HG02623 (cell line): ENCODE measurements around the gene ADSS1.

Source experiments
- ATAC-seq: cut with Tn5 transposase; IDR thresholded peaks from one replicate; pipeline ENCODE4 v1.9.1; 2021; ENCODE audit warnings: moderate library complexity; ENCODE audit not compliant: unreplicated experiment

Gene ADSS1

GRCh38 chr14:104778694-104779331 lies 54.8 kb downstream of the ADSS1 start:
- no peak for ATAC-seq

GRCh38 chr14:104779776-104780512 lies 55.9 kb downstream of the ADSS1 start:
- ATAC-seq: no peak

GRCh38 chr14:104780513-104781030 lies 56.5 kb downstream of the ADSS1 start:
- ATAC-seq: no peak

- no peak for ATAC-seq
Measured at GRCh38 chr14:104781271-104782077, 57.4 kb downstream of the ADSS1 start.

- no peak for ATAC-seq
Measured at GRCh38 chr14:104782086-104782807, 58.2 kb downstream of the ADSS1 start.

- no peak for ATAC-seq
Measured at GRCh38 chr14:104782808-104783139, 58.7 kb downstream of the ADSS1 start.

GRCh38 chr14:104783484-104784217 lies 59.6 kb downstream of the ADSS1 start:
- no peak for ATAC-seq

GRCh38 chr14:104784218-104784568 lies 60.2 kb downstream of the ADSS1 start:
- ATAC-seq: no peak

- ATAC-seq: no peak
Measured at GRCh38 chr14:104784846-104785707, 61.0 kb downstream of the ADSS1 start.

- ATAC-seq: no peak
Measured at GRCh38 chr14:104785708-104786080, 61.7 kb downstream of the ADSS1 start.

GRCh38 chr14:104786091-104786586 lies 62.1 kb downstream of the ADSS1 start:
- no peak for ATAC-seq

- no peak for ATAC-seq
Measured at GRCh38 chr14:104786726-104787675, 63.0 kb downstream of the ADSS1 start.

- no peak for ATAC-seq
Measured at GRCh38 chr14:104787736-104788135, 63.7 kb downstream of the ADSS1 start.

- no peak for ATAC-seq
Measured at GRCh38 chr14:104788161-104788818, 64.3 kb downstream of the ADSS1 start.

- no peak for ATAC-seq
Measured at GRCh38 chr14:104788873-104789663, 65.0 kb downstream of the ADSS1 start.

GRCh38 chr14:104789752-104790743 lies 66.0 kb downstream of the ADSS1 start:
- ATAC-seq: no peak
